ENCODE measurements around the gene MUC13. TPM values are rescaled to one million over a fixed set of nuclear protein-coding genes. Genes with fewer than 3 reads are reported as not detected.

The MUC13 gene
- polyA plus RNA-seq, 2 of the 4 experiments (the other 2 are of a cell fraction) = 5.5 to 8.8 TPM

DNA sequence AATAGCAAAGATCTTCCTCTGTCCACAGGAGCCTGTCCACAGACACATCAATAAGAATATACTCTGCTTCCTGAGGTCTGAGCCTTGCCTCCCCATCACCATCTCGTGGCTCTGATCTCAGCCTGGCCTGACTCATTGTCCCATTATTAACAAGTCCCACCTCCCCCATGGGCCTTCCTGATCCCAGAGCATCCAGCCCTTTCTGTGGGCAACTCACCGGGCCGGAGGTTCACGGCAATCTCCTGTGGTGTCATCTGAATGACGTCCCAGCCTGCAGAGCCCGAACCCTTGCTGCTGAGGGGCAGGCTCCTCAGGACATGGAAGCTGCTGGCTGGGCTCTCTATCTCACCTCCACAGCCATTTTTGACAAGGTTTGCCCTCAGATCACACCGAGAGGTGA, 75.5 kb downstream of the MUC13 start:
- CTCF ChIA-PET = interaction anchor here (0.7 to 1.1 kb wide), 2 partner anchors 23 to 98 kb away, joined by 3 read pairs; no protein-coding TSS in a partner anchor
- peak overlapping the region; percentile 83 to 88 for H3K27ac ChIP-seq
- POLR2A ChIA-PET = no interaction called here
- ATAC-seq = peak; percentile 72 to 81
- H3K4me1 ChIP-seq = peaks cover 69% of the 10 kb centered on the region
- TF ChIP-seq GATA3 (IDR thresholded peaks at IDR 0.05; ENCODE audit: borderline replicate concordance) = peak; percentile 20; the same call in 1 of the 2 replicates
- TF ChIP-seq USF2 (IDR thresholded peaks at IDR 0.05) = no peak
- no peak for TF ChIP-seq RARB (CRISPR knock-in tag; IDR thresholded peaks at IDR 0.05)
- no peak for TF ChIP-seq KDM5A (IDR thresholded peaks at IDR 0.05)
- no peak for TF ChIP-seq EHMT2 (IDR thresholded peaks at IDR 0.05; ENCODE audit: low read depth)
- TF ChIP-seq HOXA7 (CRISPR knock-in tag; IDR thresholded peaks at IDR 0.05) = no peak
- TF ChIP-seq, protein P1, sequence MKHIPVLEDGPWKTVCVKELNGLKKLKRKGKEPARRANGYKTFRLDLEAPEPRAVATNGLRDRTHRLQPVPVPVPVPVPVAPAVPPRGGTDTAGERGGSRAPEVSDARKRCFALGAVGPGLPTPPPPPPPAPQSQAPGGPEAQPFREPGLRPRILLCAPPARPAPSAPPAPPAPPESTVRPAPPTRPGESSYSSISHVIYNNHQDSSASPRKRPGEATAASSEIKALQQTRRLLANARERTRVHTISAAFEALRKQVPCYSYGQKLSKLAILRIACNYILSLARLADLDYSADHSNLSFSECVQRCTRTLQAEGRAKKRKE (CRISPR knock-in tag; IDR thresholded peaks at IDR 0.05; ENCODE audit: low read depth) = no peak; the same call in 1 of the 2 replicates
- TF ChIP-seq CHD2 (IDR thresholded peaks at IDR 0.05; ENCODE audit: low read length, partially characterized antibody) = no peak
- 0 out of 2 replicates have a peak, but pooled peaks have one; percentile 20 for TF ChIP-seq HOXB5 (CRISPR knock-in tag; IDR thresholded peaks at IDR 0.05)
- TF ChIP-seq PHF8 (IDR thresholded peaks at IDR 0.05; ENCODE audit: borderline replicate concordance, low read depth) = no peak
- TF ChIP-seq, protein P2, sequence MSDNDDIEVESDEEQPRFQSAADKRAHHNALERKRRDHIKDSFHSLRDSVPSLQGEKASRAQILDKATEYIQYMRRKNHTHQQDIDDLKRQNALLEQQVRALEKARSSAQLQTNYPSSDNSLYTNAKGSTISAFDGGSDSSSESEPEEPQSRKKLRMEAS (IDR thresholded peaks at IDR 0.05) = no peak; the same call in none of the 2 replicates
- TF ChIP-seq JUN (IDR thresholded peaks at IDR 0.05) = peak in 1 of 2 experiments; percentile 64; a peak in 1 of 5 replicates
- peak; percentile 43; the same call in 1 of the 2 replicates for TF ChIP-seq FOSL2 (IDR thresholded peaks at IDR 0.05)
- TF ChIP-seq FOSL2 (CRISPR knock-in tag; IDR thresholded peaks at IDR 0.05) = peak; percentile 68
- TF ChIP-seq TFCP2L1 (CRISPR knock-in tag; IDR thresholded peaks at IDR 0.05) = no peak
- TF ChIP-seq ZSCAN20 (CRISPR knock-in tag; IDR thresholded peaks at IDR 0.05) = no peak
- no peak for TF ChIP-seq ESRRA (IDR thresholded peaks at IDR 0.05; ENCODE audit: borderline replicate concordance, low read length)
- no peak for TF ChIP-seq SMC3 (IDR thresholded peaks at IDR 0.05)
- TF ChIP-seq MYC (IDR thresholded peaks at IDR 0.05; ENCODE audit: borderline replicate concordance, low read length) = no peak
- TF ChIP-seq CBX8 (IDR thresholded peaks at IDR 0.05) = no peak
- no peak for TF ChIP-seq HEYL (CRISPR knock-in tag; IDR thresholded peaks at IDR 0.05)
- 0 out of 2 replicates have a peak, but pooled peaks have one; percentile 54 for TF ChIP-seq EHF (CRISPR knock-in tag; IDR thresholded peaks at IDR 0.05)
- peak in 1 of 2 experiments; percentile 43; a peak in 1 of 5 replicates for TF ChIP-seq EP300 (IDR thresholded peaks at IDR 0.05)
- no peak for TF ChIP-seq ZNF302 (CRISPR knock-in tag; IDR thresholded peaks at IDR 0.05)
- TF ChIP-seq SREBF2 (IDR thresholded peaks at IDR 0.05) = no peak
- no peak for TF ChIP-seq RFX5 (IDR thresholded peaks at IDR 0.05)
- no peak for TF ChIP-seq FOXS1 (CRISPR knock-in tag; IDR thresholded peaks at IDR 0.05)
- TF ChIP-seq RCOR1 (IDR thresholded peaks at IDR 0.05; ENCODE audit: low read depth, low read length) = no peak
- peak; percentile 50; the same call in 1 of the 2 replicates for TF ChIP-seq JUNB (IDR thresholded peaks at IDR 0.05)
- TF ChIP-seq POLR2A (IDR thresholded peaks at IDR 0.05; ENCODE audit: low read length) = no peak
- no peak for FAIRE-seq
- H3K9me3 ChIP-seq = peaks cover 15% of the 10 kb centered on the region; the same call in 2 of the 3 replicates
- DNase-seq (ENCODE audit: low read depth in 1 of 2, low spot score in 1 of 2) = peak; percentile 56 to 83
- WGBS (ENCODE audit: missing lambda C conversion rate) = 51% methylated on average over 2 of the region's 7 CpGs
- H3K4me2 ChIP-seq = peak overlapping the region; percentile 61
- H3K4me3 ChIP-seq = no peak overlapping the region

- POLR2A ChIA-PET = interaction anchor here (0.6 kb wide), 1 partner anchor 21 kb away, joined by 3 read pairs; no protein-coding TSS in a partner anchor
- no peak for ATAC-seq
- H3K4me1 ChIP-seq = peaks cover 72% of the 10 kb centered on the region
- H3K4me3 ChIP-seq = no peak overlapping the region
- peak; percentile 91 for TF ChIP-seq MAFK (IDR thresholded peaks at IDR 0.05; ENCODE audit: partially characterized antibody)
- no peak for TF ChIP-seq ZSCAN20 (CRISPR knock-in tag; IDR thresholded peaks at IDR 0.05)
- no peak for DNase-seq (ENCODE audit: low read depth in 1 of 2, low spot score in 1 of 2)
- H3K9me3 ChIP-seq = peaks cover 15% of the 10 kb centered on the region; the same call in 2 of the 3 replicates
- 88% methylated on average over 1 of the region's 1 CpG for WGBS (ENCODE audit: missing lambda C conversion rate)
- CTCF ChIA-PET = interaction anchor here (1.1 to 1.6 kb wide), 3 partner anchors 14 to 97 kb away, joined by 3 to 6 read pairs (median 3); no protein-coding TSS in a partner anchor
- H3K4me2 ChIP-seq = peak overlapping the region; percentile 61
- no peak for FAIRE-seq
- peak overlapping the region; percentile 83 to 88 for H3K27ac ChIP-seq
These were observed 76.3 kb downstream of the MUC13 start for GRCh38 chr3:124858275-124858674.
